ENCODE results near the gene AP4M1.

The AP4M1 gene, protein sequence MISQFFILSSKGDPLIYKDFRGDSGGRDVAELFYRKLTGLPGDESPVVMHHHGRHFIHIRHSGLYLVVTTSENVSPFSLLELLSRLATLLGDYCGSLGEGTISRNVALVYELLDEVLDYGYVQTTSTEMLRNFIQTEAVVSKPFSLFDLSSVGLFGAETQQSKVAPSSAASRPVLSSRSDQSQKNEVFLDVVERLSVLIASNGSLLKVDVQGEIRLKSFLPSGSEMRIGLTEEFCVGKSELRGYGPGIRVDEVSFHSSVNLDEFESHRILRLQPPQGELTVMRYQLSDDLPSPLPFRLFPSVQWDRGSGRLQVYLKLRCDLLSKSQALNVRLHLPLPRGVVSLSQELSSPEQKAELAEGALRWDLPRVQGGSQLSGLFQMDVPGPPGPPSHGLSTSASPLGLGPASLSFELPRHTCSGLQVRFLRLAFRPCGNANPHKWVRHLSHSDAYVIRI

DNA sequence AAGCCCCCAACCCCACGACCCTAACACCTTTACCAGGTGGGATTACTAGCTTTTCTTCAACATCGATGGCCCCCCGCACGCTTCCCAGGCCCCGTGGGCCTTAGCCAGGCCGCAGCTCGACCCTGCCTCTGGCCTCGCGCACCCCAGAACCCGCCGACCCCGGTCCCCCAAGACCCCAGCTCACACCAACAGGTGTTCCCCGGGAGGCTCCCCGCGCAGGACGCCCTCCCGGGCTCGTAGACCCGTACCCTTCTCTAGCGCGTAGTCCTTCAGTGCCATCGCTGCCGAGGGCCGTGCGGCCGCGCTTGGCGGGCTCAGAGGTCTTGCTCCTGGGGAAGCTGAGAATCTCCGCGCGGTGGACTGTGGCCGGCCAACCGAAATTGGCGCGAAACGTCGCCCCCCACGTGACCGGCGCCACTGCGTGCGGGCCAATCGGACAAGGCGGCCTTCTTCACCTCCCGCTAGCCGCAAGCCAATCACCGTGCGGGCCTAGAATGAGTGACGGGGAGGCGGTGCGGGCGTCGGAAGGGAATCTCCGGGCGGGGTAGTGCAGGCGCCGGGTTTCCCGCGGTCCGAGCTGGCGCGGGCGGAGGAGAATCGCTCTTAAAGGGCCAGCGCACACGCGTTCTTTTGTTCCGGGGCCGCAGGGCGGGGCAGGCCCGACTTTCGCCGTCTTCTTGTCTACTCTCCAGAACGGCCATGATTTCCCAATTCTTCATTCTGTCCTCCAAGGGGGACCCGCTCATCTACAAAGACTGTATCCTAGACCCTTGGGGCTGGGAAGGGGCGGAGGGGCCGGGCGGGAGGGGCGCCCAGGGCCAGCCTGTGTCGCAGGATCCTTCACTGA, at the start of gene AP4M1, which contains the start of gene MCM7:
Gene AP4M1 (plus strand): TSS at position 628 of the 847 bp plus-strand sequence. CDS start 72 bp downstream, at position 700.
Gene MCM7 (minus strand): TSS at position 382 of the 847 bp plus-strand sequence. CDS start 103 bp downstream, at position 279.
- TF ChIP-seq, protein P1, sequence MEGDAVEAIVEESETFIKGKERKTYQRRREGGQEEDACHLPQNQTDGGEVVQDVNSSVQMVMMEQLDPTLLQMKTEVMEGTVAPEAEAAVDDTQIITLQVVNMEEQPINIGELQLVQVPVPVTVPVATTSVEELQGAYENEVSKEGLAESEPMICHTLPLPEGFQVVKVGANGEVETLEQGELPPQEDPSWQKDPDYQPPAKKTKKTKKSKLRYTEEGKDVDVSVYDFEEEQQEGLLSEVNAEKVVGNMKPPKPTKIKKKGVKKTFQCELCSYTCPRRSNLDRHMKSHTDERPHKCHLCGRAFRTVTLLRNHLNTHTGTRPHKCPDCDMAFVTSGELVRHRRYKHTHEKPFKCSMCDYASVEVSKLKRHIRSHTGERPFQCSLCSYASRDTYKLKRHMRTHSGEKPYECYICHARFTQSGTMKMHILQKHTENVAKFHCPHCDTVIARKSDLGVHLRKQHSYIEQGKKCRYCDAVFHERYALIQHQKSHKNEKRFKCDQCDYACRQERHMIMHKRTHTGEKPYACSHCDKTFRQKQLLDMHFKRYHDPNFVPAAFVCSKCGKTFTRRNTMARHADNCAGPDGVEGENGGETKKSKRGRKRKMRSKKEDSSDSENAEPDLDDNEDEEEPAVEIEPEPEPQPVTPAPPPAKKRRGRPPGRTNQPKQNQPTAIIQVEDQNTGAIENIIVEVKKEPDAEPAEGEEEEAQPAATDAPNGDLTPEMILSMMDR (conservative IDR thresholded peaks at IDR 0.05; ENCODE audit: control insufficient read depth, insufficient read depth, low read depth, low read length): no peak
- peak; percentile 98 for DNase-seq (ENCODE audit: low read depth)
- H3K4me3 ChIP-seq (ENCODE audit: control insufficient read depth, low read depth, low read length): peak within 1 kb of the TSS; percentile 84

DNA sequence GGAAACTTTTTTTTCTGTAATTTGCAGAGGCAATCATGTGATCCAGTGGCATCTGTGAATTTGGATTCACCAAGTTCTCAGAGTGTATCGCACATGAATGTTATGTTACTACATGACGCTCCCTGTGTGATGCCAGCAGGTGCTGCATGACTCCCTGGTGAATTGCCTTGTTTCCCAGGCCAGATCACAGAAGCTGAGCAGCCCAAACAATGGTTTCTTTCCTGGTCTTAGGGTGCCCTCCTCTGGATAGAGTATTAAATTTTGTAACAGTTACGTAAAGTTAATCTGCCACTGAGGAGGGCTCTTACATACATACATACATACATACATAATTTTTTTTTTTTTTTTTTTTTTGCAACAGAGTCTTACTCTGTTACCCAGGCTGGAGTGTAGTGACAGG, 48.2 kb upstream of the AP4M1 start:
- no peak overlapping the region for H3K4me3 ChIP-seq (ENCODE audit: control insufficient read depth, low read depth, low read length)
- TF ChIP-seq, protein P1 (conservative IDR thresholded peaks at IDR 0.05; ENCODE audit: control insufficient read depth, insufficient read depth, low read depth, low read length): peak; percentile 17
- DNase-seq (ENCODE audit: low read depth): peak; percentile 86

DNA sequence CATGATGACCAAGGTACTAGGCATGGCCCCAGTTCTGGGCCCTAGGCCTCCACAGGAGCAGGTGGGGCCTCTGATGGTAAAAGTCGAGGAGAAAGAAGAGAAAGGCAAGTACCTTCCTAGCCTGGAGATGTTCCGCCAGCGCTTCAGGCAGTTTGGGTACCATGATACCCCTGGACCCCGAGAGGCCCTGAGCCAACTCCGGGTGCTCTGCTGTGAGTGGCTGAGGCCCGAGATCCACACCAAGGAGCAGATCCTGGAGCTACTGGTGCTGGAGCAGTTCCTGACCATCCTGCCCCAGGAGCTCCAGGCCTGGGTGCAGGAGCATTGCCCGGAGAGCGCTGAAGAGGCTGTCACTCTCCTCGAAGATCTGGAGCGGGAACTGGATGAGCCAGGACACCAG, 44.4 kb upstream of the AP4M1 start:
- no peak for DNase-seq (ENCODE audit: low read depth)
- no peak overlapping the region for H3K4me3 ChIP-seq (ENCODE audit: control insufficient read depth, low read depth, low read length)
- TF ChIP-seq, protein P1 (conservative IDR thresholded peaks at IDR 0.05; ENCODE audit: control insufficient read depth, insufficient read depth, low read depth, low read length): no peak

DNA sequence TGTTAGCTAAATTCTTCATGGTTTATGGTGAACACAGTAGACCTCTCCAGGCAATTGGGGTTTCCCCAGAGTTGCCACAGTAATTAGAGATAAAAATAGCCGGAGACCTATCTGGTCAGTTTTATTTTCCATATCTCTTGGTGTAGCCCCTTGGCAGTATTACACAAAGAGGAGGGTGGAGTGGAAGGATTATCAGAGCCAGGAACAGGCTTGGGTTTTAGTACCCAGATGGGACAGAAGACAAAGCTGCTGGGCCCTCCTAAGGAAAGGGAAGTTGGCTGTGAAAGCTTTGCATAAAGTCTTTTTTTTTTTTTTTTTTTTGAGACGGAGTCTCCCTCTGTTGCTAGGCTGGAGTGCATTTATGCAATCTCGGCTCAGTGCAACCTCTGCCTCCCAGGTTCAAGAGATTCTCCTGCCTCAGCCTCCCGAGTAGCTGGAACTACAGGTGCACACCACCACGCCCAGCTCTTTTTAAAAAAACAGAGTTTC, 42.1 kb upstream of the AP4M1 start:
- no peak overlapping the region for H3K4me3 ChIP-seq (ENCODE audit: control insufficient read depth, low read depth, low read length)
- DNase-seq (ENCODE audit: low read depth): no peak
- TF ChIP-seq, protein P1 (conservative IDR thresholded peaks at IDR 0.05; ENCODE audit: control insufficient read depth, insufficient read depth, low read depth, low read length): no peak

DNA sequence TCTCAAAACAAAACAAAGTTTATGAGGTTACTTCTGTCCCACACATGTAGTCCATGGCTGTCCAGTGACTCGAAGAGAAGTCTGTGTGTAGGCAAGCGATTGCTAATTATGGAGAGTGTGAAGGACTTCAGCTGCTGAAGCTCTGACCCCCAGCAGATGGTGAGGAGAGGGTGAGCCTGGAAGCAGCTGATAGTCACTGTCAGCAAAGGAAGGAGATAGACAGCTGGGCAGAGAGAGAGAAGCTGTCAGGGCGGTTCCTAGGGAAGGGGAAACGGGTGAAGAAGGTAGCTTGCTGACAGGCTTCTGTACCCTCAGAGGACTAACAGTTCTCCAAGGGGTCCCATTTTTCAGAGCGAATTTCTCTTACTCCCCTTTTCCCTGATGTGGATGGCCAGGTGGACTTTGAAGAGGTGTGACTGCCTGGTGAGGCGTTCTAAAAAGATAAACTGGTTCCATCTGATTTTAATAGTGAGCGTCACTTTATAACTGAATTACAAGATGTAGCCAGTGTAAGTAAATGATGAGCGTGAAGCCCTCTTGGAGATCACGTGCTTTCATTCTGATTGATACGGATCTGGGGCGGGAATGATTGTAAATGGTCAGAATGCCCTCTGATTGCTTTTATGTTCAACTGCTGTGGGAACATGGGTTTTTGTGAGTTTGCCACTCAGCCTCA, 39.8 kb upstream of the AP4M1 start:
- TF ChIP-seq, protein P1 (conservative IDR thresholded peaks at IDR 0.05; ENCODE audit: control insufficient read depth, insufficient read depth, low read depth, low read length): no peak
- no peak for DNase-seq (ENCODE audit: low read depth)

DNA sequence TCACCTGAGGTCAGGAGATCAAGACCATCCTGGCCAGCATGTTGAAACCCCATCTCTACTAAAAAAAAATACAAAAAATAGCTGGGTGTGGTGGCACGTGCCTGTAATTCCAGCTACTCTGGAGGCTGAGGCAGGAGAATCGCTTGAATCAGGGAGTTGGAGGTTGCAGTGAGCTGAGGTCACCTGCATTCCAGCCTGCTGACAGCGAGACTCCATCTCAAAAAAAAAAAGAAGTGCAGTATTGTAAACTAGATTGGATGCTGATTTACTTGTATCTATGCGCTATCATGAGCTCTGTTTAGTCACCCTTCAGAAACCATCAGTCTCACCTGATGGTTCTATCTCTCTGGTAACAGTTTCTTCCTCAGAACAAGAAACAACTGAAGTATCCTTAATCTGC, 38.1 kb upstream of the AP4M1 start:
- no peak overlapping the region for H3K4me3 ChIP-seq (ENCODE audit: control insufficient read depth, low read depth, low read length)
- DNase-seq (ENCODE audit: low read depth): no peak
- TF ChIP-seq, protein P1 (conservative IDR thresholded peaks at IDR 0.05; ENCODE audit: control insufficient read depth, insufficient read depth, low read depth, low read length): no peak

More for the DNA sequence above, 39.8 kb upstream of the AP4M1 start:
- H3K4me3 ChIP-seq (ENCODE audit: control insufficient read depth, low read depth, low read length): no peak overlapping the region
